ENCODE data around the gene PACS2. TPM values are rescaled to one million over a fixed set of nuclear protein-coding genes. Genes with fewer than 3 reads are reported as not detected.

PACS2 gene
- total and polyA plus RNA-seq, 2 of the 8 experiments (the other 6 are each of a cell fraction or from before 2014, with no cell fraction given), result 38.0 to 62.8 TPM

- POLR2A ChIA-PET (ENCODE audit: partially characterized antibody), result interaction anchor here (1.2 to 2.6 kb wide), 3 partner anchors 11 to 28 kb away, joined by 3 to 10 read pairs (median 3); no protein-coding TSS in a partner anchor
- no peak for TF ChIP-seq MAFK (IDR thresholded peaks at IDR 0.05; ENCODE audit: low read depth, low read length)
- TF ChIP-seq MAX (IDR thresholded peaks at IDR 0.05), result no peak
- TF ChIP-seq HDAC6 (IDR thresholded peaks at IDR 0.05; ENCODE audit: low read depth, low read length), result no peak
- TF ChIP-seq TEAD4 (IDR thresholded peaks at IDR 0.05; ENCODE audit: low read depth, low read length), result no peak
- TF ChIP-seq, protein P1, sequence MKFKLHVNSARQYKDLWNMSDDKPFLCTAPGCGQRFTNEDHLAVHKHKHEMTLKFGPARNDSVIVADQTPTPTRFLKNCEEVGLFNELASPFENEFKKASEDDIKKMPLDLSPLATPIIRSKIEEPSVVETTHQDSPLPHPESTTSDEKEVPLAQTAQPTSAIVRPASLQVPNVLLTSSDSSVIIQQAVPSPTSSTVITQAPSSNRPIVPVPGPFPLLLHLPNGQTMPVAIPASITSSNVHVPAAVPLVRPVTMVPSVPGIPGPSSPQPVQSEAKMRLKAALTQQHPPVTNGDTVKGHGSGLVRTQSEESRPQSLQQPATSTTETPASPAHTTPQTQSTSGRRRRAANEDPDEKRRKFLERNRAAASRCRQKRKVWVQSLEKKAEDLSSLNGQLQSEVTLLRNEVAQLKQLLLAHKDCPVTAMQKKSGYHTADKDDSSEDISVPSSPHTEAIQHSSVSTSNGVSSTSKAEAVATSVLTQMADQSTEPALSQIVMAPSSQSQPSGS (IDR thresholded peaks at IDR 0.05; ENCODE audit: low read length), result no peak
- TF ChIP-seq PHF8 (conservative IDR thresholded peaks at IDR 0.05; ENCODE audit: low read depth, low read length), result no peak
- no peak for TF ChIP-seq KDM1A (IDR thresholded peaks at IDR 0.05; ENCODE audit: borderline replicate concordance, low read length)
- TF ChIP-seq SUZ12 (IDR thresholded peaks at IDR 0.05; ENCODE audit: low read length), result no peak
- no peak for TF ChIP-seq ATF3 (IDR thresholded peaks at IDR 0.05; ENCODE audit: insufficient read depth, low read depth, low read length)
- no peak for TF ChIP-seq NRF1 (IDR thresholded peaks at IDR 0.05; ENCODE audit: low read depth, low read length)
These were observed 127.6 kb downstream of the PACS2 start for GRCh38 chr14:105442125-105442524.

More at GRCh38 chr14:105442125-105442524, 127.6 kb downstream of the PACS2 start:
- Histone ChIP-seq H3K36me3 (ENCODE audit: control insufficient read depth in 2 of 4, insufficient read depth in 4 of 4, low read length in 3 of 4) (peaks cover 0 to 15% (median 2%) of the 10 kb centered on the region in 4 experiments; a peak in 4 of 8 replicates), H2AK5ac (ENCODE audit: low read depth, low read length) (no peak overlapping the region), H3K9ac (replicated peaks in 1 of 4; ENCODE audit: extremely low read depth in 1 of 4, low read depth in 3 of 4, low read length in 3 of 4) (no peak overlapping the region), H4K91ac (replicated peaks; ENCODE audit: insufficient read length, low read length) (no peak overlapping the region), H3K27ac (ENCODE audit: low read depth, low read length) (no peak overlapping the region), H4K20me1 (replicated peaks in 1 of 2; ENCODE audit: control insufficient read depth in 1 of 2, insufficient read depth in 2 of 2, low read length in 2 of 2) (peaks cover 36 to 39% of the 10 kb centered on the region in 2 experiments), H2BK120ac (replicated peaks; ENCODE audit: low read depth, low read length) (no peak overlapping the region), H4K5ac (ENCODE audit: insufficient read length, low read depth, low read length) (no peak overlapping the region), H3K4me3 (ENCODE audit: extremely low read depth in 1 of 4, insufficient read depth in 2 of 4, low read depth in 3 of 4, low read length in 4 of 4) (no peak overlapping the region), H2BK15ac (ENCODE audit: low read length) (no peak overlapping the region), H3K18ac (ENCODE audit: extremely low read depth, low read length) (no peak overlapping the region), H3K4ac (replicated peaks; ENCODE audit: insufficient read length, low read depth, low read length) (no peak overlapping the region), H3K9me3 (ENCODE audit: insufficient read depth in 2 of 2, low read depth in 1 of 2, low read length in 1 of 2) (no peaks in the 10 kb centered on the region), H3K56ac (replicated peaks; ENCODE audit: insufficient read length, low read depth, low read length) (no peak overlapping the region), H2BK12ac (ENCODE audit: low read depth, low read length) (no peak overlapping the region), H3K4me1 (replicated peaks in 1 of 4; ENCODE audit: control insufficient read depth in 3 of 4, insufficient read depth in 4 of 4, low read length in 3 of 4) (peaks cover 0 to 3% (median 0%) of the 10 kb centered on the region in 4 experiments; a peak in 2 of 7 replicates), H3K23me2 (ENCODE audit: low read depth, low read length) (no peaks in the 10 kb centered on the region), H3K4me2 (ENCODE audit: insufficient read depth in 1 of 2, low read depth in 2 of 2, low read length in 2 of 2) (no peak overlapping the region), H2BK20ac (ENCODE audit: low read length) (no peak overlapping the region), H3K79me1 (ENCODE audit: low read depth, low read length) (peaks cover 33% of the 10 kb centered on the region), H3K27me3 (replicated peaks in 1 of 4; ENCODE audit: control insufficient read depth in 3 of 4, extremely low read depth in 1 of 4, insufficient read depth in 3 of 4, low read length in 3 of 4) (no peaks in the 10 kb centered on the region), H3K79me2 (ENCODE audit: control insufficient read depth in 1 of 2, insufficient read depth in 2 of 2, low read length in 2 of 2) (peaks cover 0 to 24% of the 10 kb centered on the region in 2 experiments; a peak in 3 of 4 replicates), H3K23ac (ENCODE audit: insufficient read length) (no peak overlapping the region), H3K14ac (ENCODE audit: insufficient read length) (no peak overlapping the region), H4K8ac (ENCODE audit: extremely low read depth, insufficient read depth, low read length) (no peak overlapping the region), H2BK5ac (ENCODE audit: low read depth, low read length) (no peak overlapping the region), H2AFZ (ENCODE audit: low read length) (no peak overlapping the region)
- DNase-seq (ENCODE audit: low read depth in 1 of 2, low spot score in 2 of 2), result no peak
- WGBS, 2 experiments (ENCODE audit: extremely low coverage in 1 of 2, insufficient coverage in 1 of 2, insufficient read length in 1 of 2, insufficient replicate concordance in 2 of 2, low coverage in 1 of 2, low lambda C conversion rate in 2 of 2, missing lambda C conversion rate in 1 of 2), result 79% methylated on average over 17 of the region's 17 CpGs; no CpG with 5 or more reads in 1 of the 2 experiments
- no peak for FAIRE-seq
- CTCF ChIA-PET (ENCODE audit: partially characterized antibody), result interaction anchor here (1.0 to 1.5 kb wide), 3 partner anchors 29 to 78 kb away, joined by 3 to 5 read pairs (median 3); no protein-coding TSS in a partner anchor

Data from H1 (cell line).